Smooth muscle cell (in vitro differentiated cells): ENCODE measurements around the gene HECTD4. TPM values are rescaled to one million over a fixed set of nuclear protein-coding genes. Genes with fewer than 3 reads are reported as not detected.

Experiments used
- DNase-seq: peaks from one replicate; lab custom pipeline; 2025; ENCODE audit not compliant: unreplicated experiment; lab: John Stamatoyannopoulos, UW
- H2AFZ ChIP-seq: fragments of 200-600 bp; sonication (generic); 2 replicates; pipeline ENCODE4 v1.6.0; 2016; ENCODE audit warnings: antibody characterized with exemption, low read depth, mild to moderate bottlenecking
- H3F3A ChIP-seq: fragments of 200-600 bp; sonication (generic); 2 replicates; pipeline ENCODE4 v1.6.0; 2017; ENCODE audit warnings: antibody characterized with exemption, low read depth
- H3K27ac ChIP-seq: fragments of 200-600 bp; sonication (generic); 2 replicates; pipeline ENCODE4 v1.5.1; 2016; ENCODE audit warnings: low read depth, mild to moderate bottlenecking
- H3K27me3 ChIP-seq: fragments of 200-600 bp; sonication (generic); 2 replicates; pipeline ENCODE4 v1.6.1; 2016; ENCODE audit warnings: low read depth, mild to moderate bottlenecking
- H3K36me3 ChIP-seq: fragments of 200-600 bp; sonication (generic); 2 replicates; pipeline ENCODE4 v1.5.1; 2016; ENCODE audit warnings: low read depth
- H3K4me1 ChIP-seq: fragments of 200-600 bp; sonication (generic); 2 replicates; pipeline ENCODE4 v1.5.1; 2016; ENCODE audit warnings: low read depth
- H3K4me2 ChIP-seq: fragments of 200-600 bp; sonication (generic); 2 replicates; pipeline ENCODE4 v1.6.0; 2016; ENCODE audit warnings: mild to moderate bottlenecking
- H3K4me3 ChIP-seq: fragments of 200-600 bp; sonication (generic); 2 replicates; pipeline ENCODE4 v1.5.1; 2016; ENCODE audit warnings: mild to moderate bottlenecking
- H3K79me2 ChIP-seq: fragments of 200-600 bp; sonication (generic); 2 replicates; pipeline ENCODE4 v1.6.0; 2016; ENCODE audit warnings: low read depth, mild to moderate bottlenecking
- H3K9ac ChIP-seq: fragments of 200-600 bp; sonication (generic); 2 replicates; pipeline ENCODE4 v1.6.0; 2016; ENCODE audit warnings: low read depth
- H3K9me3 ChIP-seq: fragments of 200-600 bp; sonication (generic); replicated peaks from 2 replicates; pipeline ENCODE4 v1.5.1; 2016; ENCODE audit warnings: low read depth
- H4K20me1 ChIP-seq: fragments of 200-600 bp; sonication (generic); 2 replicates; pipeline ENCODE4 v1.6.0; 2016; ENCODE audit warnings: low read depth
- CTCF ChIP-seq: fragments of 200-600 bp; sonication (generic); IDR thresholded peaks from 2 replicates; pipeline ENCODE4 v1.5.1; 2017; ENCODE audit warnings: borderline replicate concordance, mild to moderate bottlenecking, antibody characterized with exemption; ENCODE audit not compliant: insufficient read depth, poor library complexity, severe bottlenecking
- WGBS: methylation state at CpG from one replicate; pipeline ENCODE4 v1.1.7; 2016; ENCODE audit warnings: low lambda C conversion rate; 5-methylcytosine and 5-hydroxymethylcytosine counted together
- polyA plus RNA-seq: library from polyadenylated mRNA; unstranded; fragments of >200 nt; fragmentation: Nextera tagmentation; extraction: Ambion mirVana; gene quantifications from 2 replicates; pipeline ENCODE4 v1.2.1, GENCODE V29; 2016
- total RNA-seq: library from RNA; depleted of rRNA; stranded (reverse); fragments of >200 nt; gene quantifications from 2 replicates; pipeline ENCODE4 v1.2.3, GENCODE V29; 2014

The HECTD4 gene
- total and polyA plus RNA-seq, 2 experiments from 2014 or later = 6.6 to 16.9 TPM

- Histone ChIP-seq H3K4me1 (no peaks in the 10 kb centered on the region), H3K9ac (no peak overlapping the region), H3K36me3 (no peaks in the 10 kb centered on the region), H3K27me3 (no peaks in the 10 kb centered on the region), H3K79me2 (peaks cover 48% of the 10 kb centered on the region), H3F3A (no peaks in the 10 kb centered on the region), H3K9me3 (no peaks in the 10 kb centered on the region), H3K4me2 (no peak overlapping the region), H4K20me1 (peaks cover 77% of the 10 kb centered on the region), H2AFZ (no peak overlapping the region), H3K27ac (no peak overlapping the region), H3K4me3 (no peak overlapping the region)
- DNase-seq = no peak
- no peak for TF ChIP-seq CTCF
- 99% methylated on average over 4 of the region's 4 CpGs for WGBS
These were observed 51.5 kb downstream of the HECTD4 start for GRCh38 chr12:112330706-112331105.

- Histone ChIP-seq H3F3A (no peaks in the 10 kb centered on the region), H3K79me2 (peaks cover 48% of the 10 kb centered on the region), H3K4me2 (no peak overlapping the region), H3K27me3 (no peaks in the 10 kb centered on the region), H3K4me1 (no peaks in the 10 kb centered on the region), H3K9ac (no peak overlapping the region), H4K20me1 (peaks cover 86% of the 10 kb centered on the region), H2AFZ (no peak overlapping the region), H3K36me3 (no peaks in the 10 kb centered on the region), H3K27ac (no peak overlapping the region), H3K9me3 (no peaks in the 10 kb centered on the region), H3K4me3 (no peak overlapping the region)
- DNase-seq = no peak
- TF ChIP-seq CTCF = no peak
- 96% methylated on average over 3 of the region's 3 CpGs for WGBS
These were observed 53.6 kb downstream of the HECTD4 start for GRCh38 chr12:112328456-112329124.

GRCh38 chr12:112327209-112327938 lies 54.9 kb downstream of the HECTD4 start:
- Histone ChIP-seq H3K4me3 (no peak overlapping the region), H3F3A (no peaks in the 10 kb centered on the region), H3K4me2 (no peak overlapping the region), H3K36me3 (no peaks in the 10 kb centered on the region), H3K9ac (no peak overlapping the region), H3K27ac (no peak overlapping the region), H3K79me2 (peaks cover 41% of the 10 kb centered on the region), H2AFZ (no peak overlapping the region), H4K20me1 (peaks cover 87% of the 10 kb centered on the region), H3K27me3 (no peaks in the 10 kb centered on the region), H3K4me1 (no peaks in the 10 kb centered on the region), H3K9me3 (no peaks in the 10 kb centered on the region)
- WGBS = 96% methylated on average over 7 of the region's 7 CpGs
- DNase-seq = no peak
- TF ChIP-seq CTCF = no peak
